ENCODE results near the gene KRTAP25-1.

DNA sequence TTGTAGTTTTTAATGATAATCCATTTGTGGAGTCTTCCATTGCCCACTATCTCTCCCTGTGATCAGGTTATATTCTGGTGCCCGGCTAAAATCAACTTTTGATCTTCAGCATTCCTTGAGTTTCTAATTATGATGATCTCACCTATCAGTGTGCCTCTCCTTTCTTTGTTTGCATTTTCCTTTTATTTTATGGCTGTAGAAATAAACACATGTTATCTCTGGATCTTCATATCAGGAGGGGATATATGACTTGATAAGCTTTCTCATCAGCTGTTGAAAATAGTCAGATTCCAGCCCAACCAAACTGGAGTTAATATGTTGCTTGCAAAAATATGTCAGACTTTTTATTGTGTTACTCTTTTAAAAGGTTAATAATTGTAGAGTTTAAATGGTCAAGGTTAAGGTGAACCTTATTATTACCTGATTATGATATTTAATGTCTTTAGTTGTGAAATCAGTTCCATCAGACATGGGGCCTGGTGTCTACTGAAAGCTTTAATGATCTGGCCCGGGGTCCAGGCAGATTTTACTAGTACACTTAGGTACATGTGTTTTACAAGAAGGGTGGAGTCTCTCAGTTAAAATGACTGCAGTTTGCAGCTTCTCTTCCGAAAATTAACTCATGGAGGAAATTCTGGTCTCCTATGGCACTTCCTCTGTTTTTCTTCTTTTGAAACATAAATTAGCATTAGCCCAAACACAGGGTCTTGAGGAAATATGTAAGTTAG lies 19.3 kb downstream of the KRTAP25-1 start:
- TF ChIP-seq CTCF (IDR thresholded peaks at IDR 0.05; ENCODE audit: insufficient read depth, low read length, poor library complexity, severe bottlenecking): no peak
- no peak for TF ChIP-seq EZH2phosphoT487 (conservative IDR thresholded peaks at IDR 0.05; ENCODE audit: low read length)

All from SU-DHL-6 (cell line).